ENCODE results near the gene SPRED3.
A peak's percentile ranks its signal among the peaks of the same experiment; 100 is the strongest.

The SPRED3 gene

DNA sequence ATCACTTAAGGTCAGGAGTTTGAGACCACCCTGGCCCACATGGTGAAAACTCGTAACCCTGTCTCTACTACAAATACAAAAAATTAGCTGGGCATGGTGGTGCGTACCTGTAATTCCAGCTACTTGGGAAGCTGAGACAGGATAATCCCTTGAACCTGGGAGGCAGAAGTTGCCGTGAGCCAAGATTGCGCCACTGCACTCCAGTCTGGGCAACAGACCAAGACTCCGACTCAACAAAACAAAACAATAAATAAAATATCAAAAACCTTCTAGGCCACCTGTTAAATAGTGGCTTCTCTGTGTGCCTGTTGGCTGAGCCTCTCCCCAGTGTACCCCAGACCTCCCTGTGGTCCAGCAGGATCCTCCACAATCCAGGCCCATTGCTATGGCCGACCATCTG lies 17.4 kb upstream of the SPRED3 start:
- H3K9me3 ChIP-seq (ENCODE audit: control insufficient read depth in 2 of 2, low read length in 2 of 2): no peaks in the 10 kb centered on the region
- H3K4me3 ChIP-seq (ENCODE audit: low read length in 2 of 2): no peak overlapping the region
- H3K4me1 ChIP-seq (ENCODE audit: control insufficient read depth in 2 of 2, insufficient read depth in 2 of 2, low read length in 2 of 2): peaks cover 7 to 15% of the 10 kb centered on the region in 2 donors
- H3K27me3 ChIP-seq (ENCODE audit: control insufficient read depth in 2 of 2, insufficient read depth in 2 of 2, low read length in 2 of 2): peaks cover 0 to 5% of the 10 kb centered on the region in 2 donors
- no peak overlapping the region for H3K9ac ChIP-seq (ENCODE audit: low read depth in 1 of 2, low read length in 2 of 2)
- H3K27ac ChIP-seq (ENCODE audit: low read depth in 2 of 2, low read length in 2 of 2): no peak overlapping the region
- H3K36me3 ChIP-seq (ENCODE audit: control insufficient read depth in 2 of 2, insufficient read depth in 2 of 2, low read length in 2 of 2): no peaks in the 10 kb centered on the region

DNA sequence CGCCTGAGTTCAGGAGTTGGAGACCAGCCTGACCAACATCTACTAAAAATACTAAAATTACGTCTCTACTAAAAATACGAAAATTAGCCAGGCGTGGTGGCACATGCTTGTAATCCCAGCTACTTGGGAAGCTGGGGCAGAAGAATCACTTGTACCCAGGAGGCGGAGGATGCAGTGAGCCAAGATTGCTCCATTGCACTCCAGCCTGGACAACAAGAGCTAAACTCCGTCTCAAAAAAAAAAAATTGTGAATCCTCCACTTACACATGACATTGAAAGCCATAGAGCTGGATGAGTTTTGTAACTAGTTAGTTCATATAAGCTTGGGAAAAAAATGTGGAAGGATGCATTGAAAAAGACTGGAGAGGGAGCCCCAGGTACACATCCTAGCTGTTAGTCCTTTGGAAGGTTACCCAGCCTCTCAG lies 14.6 kb upstream of the SPRED3 start:
- H3K36me3 ChIP-seq (ENCODE audit: control insufficient read depth in 2 of 2, insufficient read depth in 2 of 2, low read length in 2 of 2): peaks cover 7 to 9% of the 10 kb centered on the region in 2 donors
- H3K27ac ChIP-seq (ENCODE audit: low read depth in 2 of 2, low read length in 2 of 2): peak overlapping the region; percentile 85 to 92
- peaks cover 12 to 19% of the 10 kb centered on the region in 2 donors for H3K4me1 ChIP-seq (ENCODE audit: control insufficient read depth in 2 of 2, insufficient read depth in 2 of 2, low read length in 2 of 2)
- H3K4me3 ChIP-seq (ENCODE audit: low read length in 2 of 2): peak overlapping the region; percentile 84 to 87
- H3K27me3 ChIP-seq (ENCODE audit: control insufficient read depth in 2 of 2, insufficient read depth in 2 of 2, low read length in 2 of 2): peaks cover 0 to 5% of the 10 kb centered on the region in 2 donors
- peak overlapping the region; percentile 32 to 97 for H3K9ac ChIP-seq (ENCODE audit: low read depth in 1 of 2, low read length in 2 of 2)
- H3K9me3 ChIP-seq (ENCODE audit: control insufficient read depth in 2 of 2, low read length in 2 of 2): no peaks in the 10 kb centered on the region

GRCh38 chr19:38374332-38375097 lies 14.0 kb upstream of the SPRED3 start, which contains the start of gene PSMD8:
TSS of gene PSMD8 (plus strand) at chr19:38374571. CDS start at chr19:38374602, 31 bp downstream.
- Histone ChIP-seq H3K27ac (ENCODE audit: low read depth in 2 of 2, low read length in 2 of 2) (peak within 1 kb of the TSS; percentile 86 to 92), H3K4me1 (ENCODE audit: control insufficient read depth in 2 of 2, insufficient read depth in 2 of 2, low read length in 2 of 2) (peaks cover 12 to 19% of the 10 kb centered on the region in 2 donors), H3K9me3 (ENCODE audit: control insufficient read depth in 2 of 2, low read length in 2 of 2) (no peaks in the 10 kb centered on the region), H3K36me3 (ENCODE audit: control insufficient read depth in 2 of 2, insufficient read depth in 2 of 2, low read length in 2 of 2) (peaks cover 13 to 15% of the 10 kb centered on the region in 2 donors), H3K9ac (ENCODE audit: low read depth in 1 of 2, low read length in 2 of 2) (peak within 1 kb of the TSS; percentile 93 to 97), H3K27me3 (ENCODE audit: control insufficient read depth in 2 of 2, insufficient read depth in 2 of 2, low read length in 2 of 2) (peaks cover 0 to 5% of the 10 kb centered on the region in 2 donors), H3K4me3 (ENCODE audit: low read length in 2 of 2) (peak within 1 kb of the TSS; percentile 93)

DNA sequence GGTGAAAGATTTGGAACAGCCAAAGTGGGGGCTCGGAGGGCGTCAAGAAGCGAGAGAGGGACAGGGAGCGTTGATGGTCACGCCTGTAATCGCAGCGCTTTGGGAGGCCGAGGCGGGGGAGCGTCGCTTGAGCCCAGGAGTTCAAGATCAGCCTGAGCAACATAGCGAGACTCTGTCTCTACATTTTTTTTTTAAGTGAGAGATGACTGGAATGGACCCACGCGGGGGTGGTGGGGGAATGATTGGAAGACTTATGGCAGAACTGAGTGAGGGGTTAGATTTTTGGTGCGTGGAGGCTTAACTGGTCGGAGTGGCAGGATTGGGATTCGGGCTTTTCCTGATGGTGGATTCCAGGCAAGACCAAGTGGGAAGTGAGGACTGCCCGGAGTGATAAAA lies 13.4 kb upstream of the SPRED3 start:
- Histone ChIP-seq H3K36me3 (ENCODE audit: control insufficient read depth in 2 of 2, insufficient read depth in 2 of 2, low read length in 2 of 2) (peaks cover 13 to 18% of the 10 kb centered on the region in 2 donors), H3K9ac (ENCODE audit: low read depth in 1 of 2, low read length in 2 of 2) (peak overlapping the region; percentile 93 to 97), H3K4me3 (ENCODE audit: low read length in 2 of 2) (peak overlapping the region; percentile 93), H3K27me3 (ENCODE audit: control insufficient read depth in 2 of 2, insufficient read depth in 2 of 2, low read length in 2 of 2) (no peaks in the 10 kb centered on the region), H3K27ac (ENCODE audit: low read depth in 2 of 2, low read length in 2 of 2) (peak overlapping the region; percentile 86 to 92), H3K4me1 (ENCODE audit: control insufficient read depth in 2 of 2, insufficient read depth in 2 of 2, low read length in 2 of 2) (peaks cover 12 to 19% of the 10 kb centered on the region in 2 donors), H3K9me3 (ENCODE audit: control insufficient read depth in 2 of 2, low read length in 2 of 2) (no peaks in the 10 kb centered on the region)

- Histone ChIP-seq H3K4me1 (ENCODE audit: control insufficient read depth in 2 of 2, insufficient read depth in 2 of 2, low read length in 2 of 2) (peaks cover 12 to 19% of the 10 kb centered on the region in 2 donors), H3K4me3 (ENCODE audit: low read length in 2 of 2) (peak overlapping the region; percentile 93), H3K9me3 (ENCODE audit: control insufficient read depth in 2 of 2, low read length in 2 of 2) (no peaks in the 10 kb centered on the region), H3K27ac (ENCODE audit: low read depth in 2 of 2, low read length in 2 of 2) (no peak overlapping the region), H3K27me3 (ENCODE audit: control insufficient read depth in 2 of 2, insufficient read depth in 2 of 2, low read length in 2 of 2) (no peaks in the 10 kb centered on the region), H3K36me3 (ENCODE audit: control insufficient read depth in 2 of 2, insufficient read depth in 2 of 2, low read length in 2 of 2) (peaks cover 19 to 24% of the 10 kb centered on the region in 2 donors), H3K9ac (ENCODE audit: low read depth in 1 of 2, low read length in 2 of 2) (peak overlapping the region; percentile 93 to 97)
Observed at GRCh38 chr19:38375748-38376147, 12.7 kb upstream of the SPRED3 start.

DNA sequence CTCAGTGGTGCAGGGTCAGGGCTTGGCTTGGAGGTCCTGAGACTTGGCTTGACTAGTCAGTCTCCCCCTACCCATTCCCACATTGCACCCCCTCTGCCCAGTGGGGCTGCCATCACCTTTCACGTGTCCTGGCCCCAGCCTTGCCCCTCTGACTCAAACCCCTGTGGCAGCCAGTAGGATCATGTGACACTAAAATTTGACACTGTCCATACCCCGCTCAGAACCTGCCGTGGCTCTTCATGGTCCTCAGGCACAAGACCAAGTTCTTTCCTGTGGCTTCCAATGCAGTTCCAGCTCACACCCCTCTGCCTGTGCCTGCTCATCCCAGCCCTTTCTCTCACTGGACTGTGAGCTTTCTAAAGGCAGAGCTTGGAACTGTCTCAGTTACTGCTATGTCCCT lies 11.9 kb upstream of the SPRED3 start:
- Histone ChIP-seq H3K36me3 (ENCODE audit: control insufficient read depth in 2 of 2, insufficient read depth in 2 of 2, low read length in 2 of 2) (peaks cover 27 to 33% of the 10 kb centered on the region in 2 donors), H3K9me3 (ENCODE audit: control insufficient read depth in 2 of 2, low read length in 2 of 2) (no peaks in the 10 kb centered on the region), H3K4me1 (ENCODE audit: control insufficient read depth in 2 of 2, insufficient read depth in 2 of 2, low read length in 2 of 2) (peaks cover 12 to 19% of the 10 kb centered on the region in 2 donors), H3K4me3 (ENCODE audit: low read length in 2 of 2) (no peak overlapping the region), H3K9ac (ENCODE audit: low read depth in 1 of 2, low read length in 2 of 2) (no peak overlapping the region), H3K27ac (ENCODE audit: low read depth in 2 of 2, low read length in 2 of 2) (no peak overlapping the region), H3K27me3 (ENCODE audit: control insufficient read depth in 2 of 2, insufficient read depth in 2 of 2, low read length in 2 of 2) (no peaks in the 10 kb centered on the region)

GRCh38 chr19:38377052-38377451 lies 11.4 kb upstream of the SPRED3 start:
- Histone ChIP-seq H3K27ac (ENCODE audit: low read depth in 2 of 2, low read length in 2 of 2) (no peak overlapping the region), H3K4me3 (ENCODE audit: low read length in 2 of 2) (no peak overlapping the region), H3K9ac (ENCODE audit: low read depth in 1 of 2, low read length in 2 of 2) (no peak overlapping the region), H3K9me3 (ENCODE audit: control insufficient read depth in 2 of 2, low read length in 2 of 2) (no peaks in the 10 kb centered on the region), H3K27me3 (ENCODE audit: control insufficient read depth in 2 of 2, insufficient read depth in 2 of 2, low read length in 2 of 2) (no peaks in the 10 kb centered on the region), H3K36me3 (ENCODE audit: control insufficient read depth in 2 of 2, insufficient read depth in 2 of 2, low read length in 2 of 2) (peaks cover 32 to 38% of the 10 kb centered on the region in 2 donors), H3K4me1 (ENCODE audit: control insufficient read depth in 2 of 2, insufficient read depth in 2 of 2, low read length in 2 of 2) (peaks cover 12 to 19% of the 10 kb centered on the region in 2 donors)

DNA sequence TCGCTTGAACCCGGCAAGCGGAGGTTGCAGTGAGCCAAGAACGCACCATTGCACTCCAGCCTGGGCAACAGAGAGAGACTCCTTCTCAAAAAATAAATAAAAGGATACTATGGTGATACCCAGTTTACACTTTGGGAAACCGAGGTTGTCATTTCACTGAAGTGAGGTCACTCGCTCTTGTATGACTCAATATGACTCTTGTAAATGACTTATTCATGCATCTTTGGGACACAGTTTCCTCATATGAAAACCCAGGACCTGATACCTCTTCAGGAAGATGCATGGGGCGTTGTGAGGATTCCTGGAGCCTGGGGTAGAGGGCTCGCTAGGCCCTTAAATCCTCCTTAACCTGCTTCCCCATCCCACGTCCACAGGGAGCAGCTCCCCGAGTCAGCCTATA lies 9.6 kb upstream of the SPRED3 start:
- no peaks in the 10 kb centered on the region for H3K9me3 ChIP-seq (ENCODE audit: control insufficient read depth in 2 of 2, low read length in 2 of 2)
- no peak overlapping the region for H3K27ac ChIP-seq (ENCODE audit: low read depth in 2 of 2, low read length in 2 of 2)
- no peak overlapping the region for H3K4me3 ChIP-seq (ENCODE audit: low read length in 2 of 2)
- H3K27me3 ChIP-seq (ENCODE audit: control insufficient read depth in 2 of 2, insufficient read depth in 2 of 2, low read length in 2 of 2): no peaks in the 10 kb centered on the region
- H3K4me1 ChIP-seq (ENCODE audit: control insufficient read depth in 2 of 2, insufficient read depth in 2 of 2, low read length in 2 of 2): peaks cover 12 to 17% of the 10 kb centered on the region in 2 donors
- peaks cover 47 to 52% of the 10 kb centered on the region in 2 donors for H3K36me3 ChIP-seq (ENCODE audit: control insufficient read depth in 2 of 2, insufficient read depth in 2 of 2, low read length in 2 of 2)
- H3K9ac ChIP-seq (ENCODE audit: low read depth in 1 of 2, low read length in 2 of 2): no peak overlapping the region

GRCh38 chr19:38381138-38381537 lies 7.4 kb upstream of the SPRED3 start:
- Histone ChIP-seq H3K4me3 (ENCODE audit: low read length in 2 of 2) (no peak overlapping the region), H3K27ac (ENCODE audit: low read depth in 2 of 2, low read length in 2 of 2) (no peak overlapping the region), H3K9ac (ENCODE audit: low read depth in 1 of 2, low read length in 2 of 2) (no peak overlapping the region), H3K27me3 (ENCODE audit: control insufficient read depth in 2 of 2, insufficient read depth in 2 of 2, low read length in 2 of 2) (no peaks in the 10 kb centered on the region), H3K36me3 (ENCODE audit: control insufficient read depth in 2 of 2, insufficient read depth in 2 of 2, low read length in 2 of 2) (peaks cover 47 to 57% of the 10 kb centered on the region in 2 donors), H3K9me3 (ENCODE audit: control insufficient read depth in 2 of 2, low read length in 2 of 2) (no peaks in the 10 kb centered on the region), H3K4me1 (ENCODE audit: control insufficient read depth in 2 of 2, insufficient read depth in 2 of 2, low read length in 2 of 2) (peaks cover 4% of the 10 kb centered on the region in 2 donors)

- Histone ChIP-seq H3K4me3 (ENCODE audit: low read length in 2 of 2) (no peak overlapping the region), H3K4me1 (ENCODE audit: control insufficient read depth in 2 of 2, insufficient read depth in 2 of 2, low read length in 2 of 2) (peaks cover 11% of the 10 kb centered on the region in 2 donors), H3K27ac (ENCODE audit: low read depth in 2 of 2, low read length in 2 of 2) (no peak overlapping the region), H3K27me3 (ENCODE audit: control insufficient read depth in 2 of 2, insufficient read depth in 2 of 2, low read length in 2 of 2) (no peaks in the 10 kb centered on the region), H3K9me3 (ENCODE audit: control insufficient read depth in 2 of 2, low read length in 2 of 2) (no peaks in the 10 kb centered on the region), H3K36me3 (ENCODE audit: control insufficient read depth in 2 of 2, insufficient read depth in 2 of 2, low read length in 2 of 2) (peaks cover 41 to 50% of the 10 kb centered on the region in 2 donors), H3K9ac (ENCODE audit: low read depth in 1 of 2, low read length in 2 of 2) (no peak overlapping the region)
Observed at GRCh38 chr19:38383184-38383583, 5.3 kb upstream of the SPRED3 start.

Data from mucosa of rectum (tissue), 2 donors.